ENCODE data around the gene DDX6. TPM values are rescaled to one million over a fixed set of nuclear protein-coding genes. Genes with fewer than 3 reads are reported as not detected.

DDX6 gene
- total RNA-seq, 1 experiment from 2014 or later = 52.8 TPM

Small RNA genes within 50 kb of the gene (small RNA-seq; reads per million reads assigned to genes)
- gene AP004609.2 (not detected), gene RF00019 (not detected), gene RNU6-376P (not detected)

Other genes with a start within 250 kb of the DDX6 start
- gene IFT46, start 225.2 kb downstream of the DDX6 start, total RNA-seq (2014; rRNA removed; shearing (Covaris generic); ENCODE audit: low replicate concordance) = 13.5 and 28.6 TPM in 2 replicates
- gene ARCN1, start 218.8 kb downstream of the DDX6 start, total RNA-seq (2014; rRNA removed; shearing (Covaris generic); ENCODE audit: low replicate concordance) = 29.6 and 34.4 TPM in 2 replicates
- gene PHLDB1, start 183.5 kb downstream of the DDX6 start, total RNA-seq (2014; rRNA removed; shearing (Covaris generic); ENCODE audit: low replicate concordance) = 0.19 TPM in 1 of 2 replicates, not detected in the other
- gene TREH, start 111.5 kb downstream of the DDX6 start, total RNA-seq (2014; rRNA removed; shearing (Covaris generic); ENCODE audit: low replicate concordance) = not detected in 2 replicates
- 0.71 and 1.2 TPM in 2 replicates for gene CXCR5, start 92.7 kb upstream of the DDX6 start, total RNA-seq (2014; rRNA removed; shearing (Covaris generic); ENCODE audit: low replicate concordance)
- gene BCL9L, start 134.8 kb upstream of the DDX6 start, total RNA-seq (2014; rRNA removed; shearing (Covaris generic); ENCODE audit: low replicate concordance) = 0.18 and 0.56 TPM in 2 replicates
- gene UPK2, start 165.1 kb upstream of the DDX6 start, total RNA-seq (2014; rRNA removed; shearing (Covaris generic); ENCODE audit: low replicate concordance) = not detected in 2 replicates
- not detected in 2 replicates for gene FOXR1, start 180.6 kb upstream of the DDX6 start, total RNA-seq (2014; rRNA removed; shearing (Covaris generic); ENCODE audit: low replicate concordance)
- gene CENATAC, start 207.0 kb upstream of the DDX6 start, total RNA-seq (2014; rRNA removed; shearing (Covaris generic); ENCODE audit: low replicate concordance) = 14.2 and 25.0 TPM in 2 replicates
- gene RPS25, start 227.2 kb upstream of the DDX6 start, total RNA-seq (2014; rRNA removed; shearing (Covaris generic); ENCODE audit: low replicate concordance) = 547 and 607 TPM in 2 replicates
- 26.3 and 33.0 TPM in 2 replicates for gene TRAPPC4, start 227.6 kb upstream of the DDX6 start, total RNA-seq (2014; rRNA removed; shearing (Covaris generic); ENCODE audit: low replicate concordance)
- 4.7 and 7.4 TPM in 2 replicates for gene SLC37A4, start 239.7 kb upstream of the DDX6 start, total RNA-seq (2014; rRNA removed; shearing (Covaris generic); ENCODE audit: low replicate concordance)

Measured in Karpas-422 (cell line).